Uterus (tissue), 4 donors: ENCODE results near the gene OPTC. TPM values are rescaled to one million over a fixed set of nuclear protein-coding genes. Genes with fewer than 3 reads are reported as not detected.
A peak's percentile ranks its signal among the peaks of the same experiment; 100 is the strongest.

ENCODE experiments used
- DNase-seq, 2 donors: peaks; one replicate each; pipeline ENCODE4 v3.0.0-alpha.2; 2019 to 2020
- H3K27ac ChIP-seq, 2 donors: fragments of 200-600 bp; sonication (generic); 1 replicate in 1 of 2; 2 replicates in 1 of 2; pipeline ENCODE4 v1.5.1; 2016 to 2018
- H3K27me3 ChIP-seq, 2 donors: fragments of 200-600 bp; sonication (generic); one replicate each; pipeline ENCODE4 v1.5.1; 2018 to 2019; ENCODE audit warnings: control low read depth in 1 of 2
- H3K36me3 ChIP-seq, 2 donors: fragments of 200-600 bp; sonication (generic); one replicate each; pipeline ENCODE4 v1.5.1; 2019; ENCODE audit warnings: control low read depth in 1 of 2
- H3K4me1 ChIP-seq, 2 donors: fragments of 200-600 bp; sonication (generic); one replicate each; pipeline ENCODE4 v1.5.1; 2018 to 2019; ENCODE audit warnings: control low read depth in 1 of 2
- H3K4me3 ChIP-seq, 2 donors: fragments of 200-600 bp; sonication (generic); 1 replicate in 1 of 2; 2 replicates in 1 of 2; pipeline ENCODE4 v1.5.1; 2018 to 2019; ENCODE audit warnings: mild to moderate bottlenecking in 1 of 2
- H3K9me3 ChIP-seq, 2 donors: fragments of 200-600 bp; sonication (generic); one replicate each; pipeline ENCODE4 v1.5.1; 2019; ENCODE audit warnings: control low read depth in 1 of 2
- CTCF ChIP-seq, 4 experiments: fragments of 200-600 bp in 2 of 4; fragments of 450-650 bp in 2 of 4; sonication (generic) in 2 of 4; IDR thresholded peaks; one replicate each; pipeline ENCODE4 v1.5.1; 2016 to 2019; ENCODE audit warnings: antibody characterized with exemption in 4 of 4, mild to moderate bottlenecking in 2 of 4, moderate library complexity in 1 of 4
- POLR2A ChIP-seq, 2 donors: fragments of 450-650 bp; IDR thresholded peaks; one replicate each; pipeline ENCODE4 v1.6.1; 2016; ENCODE audit warnings: antibody characterized with exemption in 2 of 2, mild to moderate bottlenecking in 1 of 2, moderate library complexity in 1 of 2
- intact Hi-C: fragments of 100-400 bp; cut with DNase I; formaldehyde crosslinking; loops from one replicate; pipeline ENCODE4 v1.15.1; 2023; ENCODE audit warnings: low total_unique reads
- total RNA-seq, 4 donors: library from RNA; depleted of rRNA in 3 of 4; stranded (reverse); fragments of >200 nt in 3 of 4; gene quantifications; one replicate each; pipeline versions ENCODE4 v1.1.0 to v1.2.4, GENCODE V29; 2014 to 2023
- donor health status: DM: yes; HTN: yes; CAD: no.

OPTC gene
- total RNA-seq, 4 donors from 2014 or later: not detected

GRCh38 chr1:203462143-203462542 is 31.8 kb upstream of the OPTC start:
- H3K4me1 ChIP-seq: peaks cover 18 to 29% of the 10 kb centered on the region in 2 donors
- no peak for DNase-seq
- H3K27ac ChIP-seq: peak overlapping the region; percentile 91 to 95
- no peaks in the 10 kb centered on the region for H3K36me3 ChIP-seq
- H3K4me3 ChIP-seq: no peak overlapping the region
- intact Hi-C loops: no loop called here
- H3K9me3 ChIP-seq: no peaks in the 10 kb centered on the region
- no peaks in the 10 kb centered on the region for H3K27me3 ChIP-seq
- TF ChIP-seq POLR2A (IDR thresholded peaks at IDR 0.05): no peak
- TF ChIP-seq CTCF (IDR thresholded peaks at IDR 0.05): no peak

GRCh38 chr1:203462878-203463277 is 31.1 kb upstream of the OPTC start:
- H3K27me3 ChIP-seq: no peaks in the 10 kb centered on the region
- peaks cover 20 to 29% of the 10 kb centered on the region in 2 donors for H3K4me1 ChIP-seq
- TF ChIP-seq POLR2A (IDR thresholded peaks at IDR 0.05) (no peak), CTCF (IDR thresholded peaks at IDR 0.05) (no peak)
- no peak overlapping the region for H3K4me3 ChIP-seq
- H3K36me3 ChIP-seq: no peaks in the 10 kb centered on the region
- H3K9me3 ChIP-seq: no peaks in the 10 kb centered on the region
- H3K27ac ChIP-seq: peak overlapping the region; percentile 91 to 95
- intact Hi-C loops: no loop called here
- peak; percentile 68 to 89 for DNase-seq

GRCh38 chr1:203463469-203464062 is 30.4 kb upstream of the OPTC start:
- Histone ChIP-seq H3K4me3 (no peak overlapping the region), H3K27ac (peak overlapping the region; percentile 91 to 95), H3K9me3 (no peaks in the 10 kb centered on the region), H3K27me3 (no peaks in the 10 kb centered on the region), H3K4me1 (peaks cover 20 to 29% of the 10 kb centered on the region in 2 donors), H3K36me3 (no peaks in the 10 kb centered on the region)
- peak in 1 of 2 donors; percentile 75 for DNase-seq
- peak in 1 of 4 experiments; percentile 26 for TF ChIP-seq CTCF (IDR thresholded peaks at IDR 0.05)
- peak; percentile 26 to 28 for TF ChIP-seq POLR2A (IDR thresholded peaks at IDR 0.05)
- intact Hi-C loops: no loop called here

DNA sequence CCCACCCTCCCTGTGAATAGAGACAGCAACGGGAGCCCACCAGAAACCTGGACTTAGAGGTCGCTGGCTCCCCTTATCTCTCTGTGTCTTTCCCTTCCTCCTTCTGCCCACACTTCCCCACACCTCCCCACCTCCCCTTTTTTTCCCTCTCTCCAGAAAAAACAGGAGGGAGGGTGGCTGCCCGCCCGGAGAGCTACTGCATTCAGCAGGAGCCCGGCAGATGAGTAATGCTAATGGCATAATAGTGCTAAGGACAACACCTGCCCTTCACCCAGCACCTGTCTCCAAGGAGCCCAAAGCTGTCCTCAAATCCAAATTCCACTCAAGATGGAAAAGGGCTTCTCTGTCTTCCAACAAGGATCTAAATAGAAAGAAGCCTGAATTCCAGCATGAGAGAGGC is 29.7 kb upstream of the OPTC start:
- TF ChIP-seq CTCF (IDR thresholded peaks at IDR 0.05) (no peak), POLR2A (IDR thresholded peaks at IDR 0.05) (no peak)
- H3K4me1 ChIP-seq: peaks cover 20 to 29% of the 10 kb centered on the region in 2 donors
- peak; percentile 72 to 85 for DNase-seq

GRCh38 chr1:203464743-203465142 is 29.2 kb upstream of the OPTC start:
- no peak overlapping the region for H3K4me3 ChIP-seq
- no peak for DNase-seq
- intact Hi-C loops: no loop called here

More for the DNA sequence above, 29.7 kb upstream of the OPTC start:
- H3K36me3 ChIP-seq: no peaks in the 10 kb centered on the region
- no peaks in the 10 kb centered on the region for H3K9me3 ChIP-seq
- H3K4me3 ChIP-seq: no peak overlapping the region
- intact Hi-C loops: no loop called here
- H3K27ac ChIP-seq: peak overlapping the region; percentile 91 to 95
- no peaks in the 10 kb centered on the region for H3K27me3 ChIP-seq

More at GRCh38 chr1:203464743-203465142, 29.2 kb upstream of the OPTC start:
- H3K4me1 ChIP-seq: peaks cover 20 to 29% of the 10 kb centered on the region in 2 donors
- no peaks in the 10 kb centered on the region for H3K27me3 ChIP-seq
- no peaks in the 10 kb centered on the region for H3K36me3 ChIP-seq
- TF ChIP-seq POLR2A (IDR thresholded peaks at IDR 0.05) (no peak), CTCF (IDR thresholded peaks at IDR 0.05) (no peak)
- H3K27ac ChIP-seq: peak overlapping the region; percentile 91 to 95
- H3K9me3 ChIP-seq: no peaks in the 10 kb centered on the region
